K562 (cell line): ENCODE data around the gene CHCHD5. TPM values are rescaled to one million over a fixed set of nuclear protein-coding genes. Genes with fewer than 3 reads are reported as not detected.

Experiments used
- ARID4B ChIP-seq: sonication (generic); formaldehyde crosslinking; IDR thresholded peaks from 2 replicates; pipeline ENCODE4 v1.8.0; 2022; ENCODE audit warnings: mild to moderate bottlenecking, missing genetic modification reagents
- E2F8 ChIP-seq: fragments of 450-650 bp; IDR thresholded peaks from 2 replicates; pipeline ENCODE4 v1.7.1; 2018; ENCODE audit warnings: mild to moderate bottlenecking, low read depth; ENCODE audit not compliant: partially characterized antibody
- POLR2A ChIP-seq: fragments of 450-650 bp; conservative IDR thresholded peaks from 2 replicates; pipeline ENCODE4 v1.6.1; 2016
- polyA plus RNA-seq, 8 experiments: library from polyadenylated mRNA; depleted of rRNA in 4 of 8; stranded (reverse) in 5 of 8; unstranded in 3 of 8; fragments of >200 nt; fragmentation: Nextera tagmentation in 2 of 8; fragmentation: Illumina TruSeq in 1 of 8; extraction: Ambion mirVana in 2 of 8; extraction: Trizol in 1 of 8; gene quantifications; 2 replicates each; pipeline versions ENCODE4 v1.2.1 to v1.2.3, GENCODE V29; 2011 to 2014; ENCODE audit warnings: inconsistent platforms in 1 of 8, missing spikeins in 1 of 8
- total RNA-seq, 7 experiments: library from RNA; depleted of rRNA in 6 of 7; stranded (reverse); fragments of >200 nt in 6 of 7; fragmentation: Illumina TruSeq in 2 of 7; extraction: Trizol in 2 of 7; gene quantifications; 2 replicates each; pipeline versions ENCODE4 v1.2.1 to v1.2.3, GENCODE V29; 2011 to 2021; ENCODE audit warnings: low replicate concordance in 1 of 7

Gene CHCHD5
- total and polyA plus RNA-seq, 9 of the 15 experiments (the other 6 are each of a cell fraction or from before 2014, with no cell fraction given), result 7.4 to 79.3 (median 33.4) TPM

- TF ChIP-seq ARID4B (CRISPR knock-in tag) (no peak), POLR2A (no peak), E2F8 (no peak)
Measured at GRCh38 chr2:112634153-112634873, 49.9 kb downstream of the CHCHD5 start (continued).
